Measurements from ENCODE around the gene VAV3.
A peak's percentile ranks its signal among the peaks of the same experiment; 100 is the strongest.
"Not testable (repeated sequence)": the region's sequence is repeated elsewhere in the genome, so short reads cannot be mapped to it uniquely, and the experiment has no call there.

The VAV3 gene

GRCh38 chr1:107965110-107965991 lies at the start of gene VAV3:
Gene VAV3, minus strand, starts transcription at chr1:107965180. Its CDS starts 311 bp downstream, at chr1:107964869.
- FAIRE-seq, result no peak
- no peak for DNase-seq (ENCODE audit: low spot score)

GRCh38 chr1:108012553-108012952 lies 47.6 kb upstream of the VAV3 start:
- FAIRE-seq (no peak), DNase-seq (ENCODE audit: low spot score) (no peak)

GRCh38 chr1:108011295-108011694 lies 46.3 kb upstream of the VAV3 start:
- DNase-seq (ENCODE audit: low spot score), result no peak
- no peak for FAIRE-seq

- DNase-seq (ENCODE audit: low spot score) (peak; percentile 9), FAIRE-seq (no peak)
These were observed 45.6 kb upstream of the VAV3 start for GRCh38 chr1:108010581-108010980.

- peak; percentile 93 for FAIRE-seq
These were observed 44.7 kb upstream of the VAV3 start for GRCh38 chr1:108009603-108010195.

GRCh38 chr1:108007531-108007930 lies 42.6 kb upstream of the VAV3 start:
- DNase-seq (ENCODE audit: low spot score) (no peak), FAIRE-seq (no peak)

More at GRCh38 chr1:108009603-108010195, 44.7 kb upstream of the VAV3 start:
- peak; percentile 58 for DNase-seq (ENCODE audit: low spot score)

- no peak for DNase-seq (ENCODE audit: low spot score)
These were observed 42.1 kb upstream of the VAV3 start for GRCh38 chr1:108007070-108007469.

GRCh38 chr1:108004919-108005318 lies 39.9 kb upstream of the VAV3 start:
- FAIRE-seq; DNase-seq (ENCODE audit: low spot score): not testable (repeated sequence)

More at GRCh38 chr1:108007070-108007469, 42.1 kb upstream of the VAV3 start:
- no peak for FAIRE-seq

GRCh38 chr1:108000620-108001111 lies 35.7 kb upstream of the VAV3 start:
- DNase-seq (ENCODE audit: low spot score) (peak; percentile 82), FAIRE-seq (peak; percentile 87)

GRCh38 chr1:108000184-108000583 lies 35.2 kb upstream of the VAV3 start:
- DNase-seq (ENCODE audit: low spot score), result no peak
- FAIRE-seq, result no peak

GRCh38 chr1:107997866-107998265 lies 32.9 kb upstream of the VAV3 start:
- no peak for FAIRE-seq
- DNase-seq (ENCODE audit: low spot score), result no peak

- no peak for DNase-seq (ENCODE audit: low spot score)
These were observed 28.9 kb upstream of the VAV3 start for GRCh38 chr1:107993920-107994319.

GRCh38 chr1:107992347-107992746 lies 27.4 kb upstream of the VAV3 start:
- no peak for FAIRE-seq
- no peak for DNase-seq (ENCODE audit: low spot score)

More at GRCh38 chr1:107993920-107994319, 28.9 kb upstream of the VAV3 start:
- no peak for FAIRE-seq

GRCh38 chr1:107991371-107992066 lies 26.5 kb upstream of the VAV3 start:
- DNase-seq (ENCODE audit: low spot score) (peak; percentile 31), FAIRE-seq (no peak)

- no peak for FAIRE-seq
- peak; percentile 18 for DNase-seq (ENCODE audit: low spot score)
These were observed 25.6 kb upstream of the VAV3 start for GRCh38 chr1:107990606-107991005.

- no peak for FAIRE-seq
- no peak for DNase-seq (ENCODE audit: low spot score)
These were observed 16.3 kb upstream of the VAV3 start for GRCh38 chr1:107981277-107981676.

GRCh38 chr1:107979926-107980325 lies 14.9 kb upstream of the VAV3 start:
- no peak for DNase-seq (ENCODE audit: low spot score)
- no peak for FAIRE-seq

- FAIRE-seq (no peak), DNase-seq (ENCODE audit: low spot score) (no peak)
These were observed 14.1 kb upstream of the VAV3 start for GRCh38 chr1:107979088-107979487.

GRCh38 chr1:107976836-107977235 lies 11.9 kb upstream of the VAV3 start:
- FAIRE-seq (peak; percentile 92), DNase-seq (ENCODE audit: low spot score) (peak; percentile 59)

- no peak for FAIRE-seq
- DNase-seq (ENCODE audit: low spot score), result no peak
These were observed 11.5 kb upstream of the VAV3 start for GRCh38 chr1:107976431-107976830.

- no peak for FAIRE-seq
- no peak for DNase-seq (ENCODE audit: low spot score)
These were observed 10.9 kb upstream of the VAV3 start for GRCh38 chr1:107975851-107976250.

- DNase-seq (ENCODE audit: low spot score), result no peak
- no peak for FAIRE-seq
These were observed 9.1 kb upstream of the VAV3 start for GRCh38 chr1:107974090-107974489.
